Neural progenitor cell (in vitro differentiated cells): ENCODE results near the gene SLCO3A1.

Source experiments
- CTCF ChIP-seq: fragments of 200-600 bp; sonication (generic); IDR thresholded peaks from 2 replicates; pipeline ENCODE4 v1.5.1; 2017; ENCODE audit warnings: antibody characterized with exemption, mild to moderate bottlenecking
- EZH2 ChIP-seq: fragments of 200-600 bp; sonication (generic); IDR thresholded peaks from 2 replicates; pipeline ENCODE4 v1.6.1; 2017; ENCODE audit warnings: antibody characterized with exemption, mild to moderate bottlenecking, moderate library complexity
- EZH2phosphoT487 ChIP-seq: fragments of 200-600 bp; sonication (generic); IDR thresholded peaks from 2 replicates; pipeline ENCODE4 v1.6.1; 2017; ENCODE audit warnings: antibody characterized with exemption

- no peak for TF ChIP-seq EZH2
- TF ChIP-seq EZH2phosphoT487: no peak
- no peak for TF ChIP-seq CTCF
Measured at GRCh38 chr15:91886878-91887277, 33.4 kb downstream of the SLCO3A1 start.
